NCI-H2227 (cell line): ENCODE measurements around the gene HSD17B2.
A peak's percentile ranks its signal among the peaks of the same experiment; 100 is the strongest.
"Not testable (repeated sequence)": the region's sequence is repeated elsewhere in the genome, so short reads cannot be mapped to it uniquely, and the experiment has no call there.

Experiments used
- DNase-seq: peaks from one replicate; lab custom pipeline; 2025; ENCODE audit not compliant: unreplicated experiment; lab: John Stamatoyannopoulos, UW

HSD17B2 gene

GRCh38 chr16:82034981-82035612 is at the start of gene HSD17B2:
Gene HSD17B2 (plus strand): TSS chr16:82035253. CDS start chr16:82035425, 172 bp downstream.
- no peak for DNase-seq

- DNase-seq = no peak
Measured at GRCh38 chr16:81987121-81987520, 47.9 kb upstream of the HSD17B2 start.

- DNase-seq = no peak
Measured at GRCh38 chr16:81987706-81988105, 47.3 kb upstream of the HSD17B2 start.

GRCh38 chr16:81992859-81993258 is 42.2 kb upstream of the HSD17B2 start:
- DNase-seq = no peak

- no peak for DNase-seq
Measured at GRCh38 chr16:81994485-81994884, 40.6 kb upstream of the HSD17B2 start.

- DNase-seq = no peak
Measured at GRCh38 chr16:81995651-81996050, 39.4 kb upstream of the HSD17B2 start.

- DNase-seq = peak; percentile 3
Measured at GRCh38 chr16:81996664-81997509, 38.2 kb upstream of the HSD17B2 start.

- DNase-seq = no peak
Measured at GRCh38 chr16:81997738-81998137, 37.3 kb upstream of the HSD17B2 start.

GRCh38 chr16:82002831-82003230 is 32.2 kb upstream of the HSD17B2 start:
- DNase-seq = no peak

GRCh38 chr16:82004601-82005000 is 30.5 kb upstream of the HSD17B2 start:
- no peak for DNase-seq

- DNase-seq = no peak
Measured at GRCh38 chr16:82005027-82005830, 29.8 kb upstream of the HSD17B2 start.

GRCh38 chr16:82006036-82006435 is 29.0 kb upstream of the HSD17B2 start:
- no peak for DNase-seq

- DNase-seq = no peak
Measured at GRCh38 chr16:82007189-82007588, 27.9 kb upstream of the HSD17B2 start.

- no peak for DNase-seq
Measured at GRCh38 chr16:82008957-82009592, 26.0 kb upstream of the HSD17B2 start.

GRCh38 chr16:82009789-82010188 is 25.3 kb upstream of the HSD17B2 start:
- DNase-seq = not testable (repeated sequence)

GRCh38 chr16:82010649-82011048 is 24.4 kb upstream of the HSD17B2 start:
- no peak for DNase-seq

GRCh38 chr16:82011199-82011641 is 23.8 kb upstream of the HSD17B2 start, which contains the start of gene SDR42E1:
Gene SDR42E1 (minus strand): TSS chr16:82011470. CDS start chr16:82000858, 10,612 bp downstream.
- peak; percentile 86 for DNase-seq

- no peak for DNase-seq
Measured at GRCh38 chr16:82013139-82013538, 21.9 kb upstream of the HSD17B2 start.

GRCh38 chr16:82016263-82016662 is 18.8 kb upstream of the HSD17B2 start:
- peak; percentile 6 for DNase-seq

- DNase-seq = no peak
Measured at GRCh38 chr16:82016964-82017363, 18.1 kb upstream of the HSD17B2 start.
